Stomach (tissue), 9 donors: ENCODE data around the gene PLAC1. TPM values are rescaled to one million over a fixed set of nuclear protein-coding genes. Genes with fewer than 3 reads are reported as not detected.

Source experiments
- DNase-seq, 2 donors: peaks; one replicate each; pipeline versions ENCODE4 v3.0.0 to v3.0.0-alpha.2; 2013 to 2019
- H3K27ac ChIP-seq, 5 donors: fragments of 200-600 bp in 4 of 5; sonication (generic) in 4 of 5; one replicate each; pipeline ENCODE4 v1.5.1; 2013 to 2019; ENCODE audit warnings: mild to moderate bottlenecking in 1 of 5, moderate library complexity in 1 of 5
- H3K27me3 ChIP-seq, 3 donors: fragments of 200-600 bp; sonication (generic); one replicate each; pipeline ENCODE4 v1.5.1; 2017 to 2019; ENCODE audit warnings: mixed run types in 1 of 3
- H3K36me3 ChIP-seq, 4 donors: fragments of 200-600 bp; sonication (generic); 1 replicate in 3 of 4; 2 replicates in 1 of 4; pipeline ENCODE4 v1.5.1; 2016 to 2019
- H3K4me1 ChIP-seq, 4 donors: fragments of 200-600 bp; sonication (generic); one replicate each; pipeline ENCODE4 v1.5.1; 2016 to 2019
- H3K4me3 ChIP-seq, 4 donors: fragments of 200-600 bp; sonication (generic) in 3 of 4; one replicate each; pipeline ENCODE4 v1.5.1; 2016 to 2019; ENCODE audit warnings: mild to moderate bottlenecking in 1 of 4
- H3K9me3 ChIP-seq, 4 donors: fragments of 200-600 bp; sonication (generic); one replicate each; pipeline ENCODE4 v1.5.1; 2016 to 2019
- CTCF ChIP-seq, 7 experiments: fragments of 450-650 bp in 4 of 7; fragments of 200-600 bp in 3 of 7; sonication (generic) in 3 of 7; IDR thresholded peaks; one replicate each; pipeline ENCODE4 v1.5.1; 2016 to 2019; ENCODE audit warnings: antibody characterized with exemption in 7 of 7, control low read depth in 2 of 7, mild to moderate bottlenecking in 1 of 7
- EP300 ChIP-seq: sonication (generic); formaldehyde crosslinking; IDR thresholded peaks from one replicate; pipeline ENCODE4 v1.6.1; 2017; ENCODE audit warnings: antibody characterized with exemption
- POLR2A ChIP-seq, 4 donors: fragments of 450-650 bp; IDR thresholded peaks; one replicate each; pipeline ENCODE4 v1.6.1; 2016; ENCODE audit warnings: antibody characterized with exemption in 4 of 4, control low read depth in 2 of 4, mild to moderate bottlenecking in 1 of 4, moderate library complexity in 1 of 4
- POLR2AphosphoS5 ChIP-seq, 3 donors: sonication (generic); formaldehyde crosslinking; IDR thresholded peaks; one replicate each; pipeline ENCODE4 v1.6.1; 2016; ENCODE audit warnings: antibody characterized with exemption in 3 of 3
- WGBS, 5 donors: extraction: QIAGEN DNeasy Blood & Tissue Kit in 3 of 5; methylation state at CpG; one replicate each; pipeline versions ENCODE4 v1.1.5 to v1.1.7; 2013 to 2018; 5-methylcytosine and 5-hydroxymethylcytosine counted together
- intact Hi-C: fragments of 100-400 bp; cut with DNase I; formaldehyde crosslinking; loops from one replicate; pipeline ENCODE4 v1.15.1; 2023; ENCODE audit warnings: low total_unique reads
- polyA plus RNA-seq, 3 donors: library from polyadenylated mRNA; stranded (reverse); fragments of 200-250 nt; gene quantifications; one replicate each; pipeline ENCODE4 v1.2.3, GENCODE V29; 2013
- total RNA-seq, 5 donors: library from RNA; depleted of rRNA; stranded (reverse); fragments of >200 nt; gene quantifications; one replicate each; pipeline versions ENCODE4 v1.1.0 to v1.2.3, GENCODE V29; 2014 to 2016
- donor health status: healthy with polysubstance abuse.
- donor health status: Bipolar disorder and iron deficiency.
- donor health status: healthy.

PLAC1 gene
- total and polyA plus RNA-seq, 8 donors, result not detected

- peaks cover 0 to 9% (median 4%) of the 10 kb centered on the region in 3 donors for H3K27me3 ChIP-seq
- no peak for DNase-seq
- WGBS, 5 donors, result 70 to 84% (median 81%) methylated on average over 4 of the region's 4 CpGs
- no peaks in the 10 kb centered on the region for H3K36me3 ChIP-seq
- H3K4me1 ChIP-seq, result no peaks in the 10 kb centered on the region
- TF ChIP-seq CTCF (IDR thresholded peaks at IDR 0.05) (no peak), POLR2A (IDR thresholded peaks at IDR 0.05) (no peak), POLR2AphosphoS5 (IDR thresholded peaks at IDR 0.05) (no peak), EP300 (no peak)
- H3K9me3 ChIP-seq, result no peaks in the 10 kb centered on the region
- H3K4me3 ChIP-seq, result no peak overlapping the region
- no peak overlapping the region for H3K27ac ChIP-seq
- intact Hi-C loops, result no loop called here
These were observed 3.0 kb upstream of the PLAC1 start for GRCh38 chrX:134661295-134661694.

GRCh38 chrX:134660627-134661026 is 2.4 kb upstream of the PLAC1 start:
- DNase-seq, result no peak
- no peak overlapping the region for H3K27ac ChIP-seq
- H3K4me3 ChIP-seq, result no peak overlapping the region
- TF ChIP-seq POLR2A (IDR thresholded peaks at IDR 0.05) (no peak), POLR2AphosphoS5 (IDR thresholded peaks at IDR 0.05) (no peak), EP300 (no peak), CTCF (IDR thresholded peaks at IDR 0.05) (no peak)
- no peaks in the 10 kb centered on the region for H3K4me1 ChIP-seq
- no peaks in the 10 kb centered on the region for H3K36me3 ChIP-seq
- H3K9me3 ChIP-seq, result no peaks in the 10 kb centered on the region
- intact Hi-C loops, result no loop called here
- H3K27me3 ChIP-seq, result peaks cover 0 to 9% (median 4%) of the 10 kb centered on the region in 3 donors
- WGBS, 5 donors, result 16 to 44% (median 25%) methylated on average over 1 of the region's 1 CpG

GRCh38 chrX:134659761-134660160 is 1.5 kb upstream of the PLAC1 start:
- Histone ChIP-seq H3K9me3 (no peaks in the 10 kb centered on the region), H3K27ac (no peak overlapping the region), H3K4me3 (no peak overlapping the region), H3K36me3 (no peaks in the 10 kb centered on the region), H3K27me3 (peaks cover 0 to 9% (median 4%) of the 10 kb centered on the region in 3 donors), H3K4me1 (no peaks in the 10 kb centered on the region)
- intact Hi-C loops, result no loop called here
- TF ChIP-seq POLR2AphosphoS5 (IDR thresholded peaks at IDR 0.05) (no peak), EP300 (no peak), CTCF (IDR thresholded peaks at IDR 0.05) (no peak), POLR2A (IDR thresholded peaks at IDR 0.05) (no peak)
- DNase-seq, result no peak
- 95 to 100% (median 97%) methylated on average over 1 of the region's 1 CpG for WGBS, 5 donors

GRCh38 chrX:134658760-134659023 is 421 bp upstream of the PLAC1 start:
- H3K36me3 ChIP-seq, result no peaks in the 10 kb centered on the region
- intact Hi-C loops, result no loop called here
- DNase-seq, result no peak
- TF ChIP-seq CTCF (IDR thresholded peaks at IDR 0.05) (no peak), EP300 (no peak), POLR2AphosphoS5 (IDR thresholded peaks at IDR 0.05) (no peak), POLR2A (IDR thresholded peaks at IDR 0.05) (no peak)
- H3K4me3 ChIP-seq, result no peak overlapping the region
- H3K4me1 ChIP-seq, result no peaks in the 10 kb centered on the region
- H3K27ac ChIP-seq, result no peak overlapping the region
- 38 to 73% (median 52%) methylated on average over 1 of the region's 1 CpG for WGBS, 5 donors
- H3K27me3 ChIP-seq, result peaks cover 0 to 9% (median 0%) of the 10 kb centered on the region in 3 donors
- H3K9me3 ChIP-seq, result no peaks in the 10 kb centered on the region
